Measurements from ENCODE around the gene CKMT2. TPM values are rescaled to one million over a fixed set of nuclear protein-coding genes. Genes with fewer than 3 reads are reported as not detected.
"Not testable (repeated sequence)": the region's sequence is repeated elsewhere in the genome, so short reads cannot be mapped to it uniquely, and the experiment has no call there.

CKMT2 gene
- total RNA-seq, 4 donors from 2014 or later, result 8.6 to 14.9 (median 12.9) TPM

GRCh38 chr5:81288021-81288433 is 54.9 kb downstream of the CKMT2 start:
- no peak overlapping the region for H3K4me3 ChIP-seq
- no peak for DNase-seq (ENCODE audit: extremely low spot score)
- no peak for TF ChIP-seq EP300 (IDR thresholded peaks at IDR 0.05)
- no peak for TF ChIP-seq POLR2A (IDR thresholded peaks at IDR 0.05; ENCODE audit: low read depth)
- TF ChIP-seq POLR2AphosphoS5 (IDR thresholded peaks at IDR 0.05), result no peak
- TF ChIP-seq CTCF (IDR thresholded peaks at IDR 0.05), result no peak
- H3K4me1 ChIP-seq, result no peaks in the 10 kb centered on the region
- peaks cover 0 to 4% (median 0%) of the 10 kb centered on the region in 4 donors for H3K36me3 ChIP-seq
- no peaks in the 10 kb centered on the region for H3K27me3 ChIP-seq
- WGBS, result 92% methylated on average over 4 of the region's 4 CpGs
- intact Hi-C loops (cut with DNase I), result no loop called here
- H3K27ac ChIP-seq (replicated peaks in 1 of 4), result no peak overlapping the region
- H3K9me3 ChIP-seq, result peaks cover 0 to 5% (median 0%) of the 10 kb centered on the region in 4 donors

GRCh38 chr5:81290146-81290545 is 57.0 kb downstream of the CKMT2 start:
- WGBS, result 85% methylated on average over 1 of the region's 1 CpG
- Histone ChIP-seq H3K27ac (replicated peaks in 1 of 4) (no peak overlapping the region), H3K4me1 (no peaks in the 10 kb centered on the region), H3K9me3 (peaks cover 0 to 5% (median 0%) of the 10 kb centered on the region in 4 donors), H3K4me3 (no peak overlapping the region), H3K27me3 (no peaks in the 10 kb centered on the region), H3K36me3 (peaks cover 0 to 4% (median 2%) of the 10 kb centered on the region in 4 donors)
- no peak for DNase-seq (ENCODE audit: extremely low spot score)
- intact Hi-C loops (cut with DNase I), result no loop called here
- TF ChIP-seq EP300 (IDR thresholded peaks at IDR 0.05) (no peak), POLR2A (IDR thresholded peaks at IDR 0.05; ENCODE audit: low read depth) (no peak), POLR2AphosphoS5 (IDR thresholded peaks at IDR 0.05) (no peak), CTCF (IDR thresholded peaks at IDR 0.05) (no peak)

GRCh38 chr5:81292130-81292529 is 59.0 kb downstream of the CKMT2 start:
- DNase-seq (ENCODE audit: extremely low spot score), result no peak
- TF ChIP-seq CTCF (IDR thresholded peaks at IDR 0.05) (no peak), POLR2AphosphoS5 (IDR thresholded peaks at IDR 0.05) (no peak), POLR2A (IDR thresholded peaks at IDR 0.05; ENCODE audit: low read depth) (no peak)
- peaks cover 0 to 5% (median 0%) of the 10 kb centered on the region in 4 donors for H3K9me3 ChIP-seq
- 100% methylated on average over 2 of the region's 2 CpGs for WGBS
- no peak overlapping the region for H3K4me3 ChIP-seq
- H3K27me3 ChIP-seq, result no peaks in the 10 kb centered on the region
- no peaks in the 10 kb centered on the region for H3K4me1 ChIP-seq
- H3K27ac ChIP-seq (replicated peaks in 1 of 4), result no peak overlapping the region
- H3K36me3 ChIP-seq, result peaks cover 0 to 4% (median 2%) of the 10 kb centered on the region in 4 donors
- intact Hi-C loops (cut with DNase I), result no loop called here

GRCh38 chr5:81294021-81294420 is 60.9 kb downstream of the CKMT2 start:
- DNase-seq (ENCODE audit: extremely low spot score); H3K27ac ChIP-seq (replicated peaks in 1 of 4); intact Hi-C loops (cut with DNase I); H3K27me3 ChIP-seq; H3K36me3 ChIP-seq; H3K9me3 ChIP-seq; H3K4me3 ChIP-seq; H3K4me1 ChIP-seq: not testable (repeated sequence)
- WGBS, result 97% methylated on average over 5 of the region's 5 CpGs

GRCh38 chr5:81297531-81297930 is 64.4 kb downstream of the CKMT2 start:
- intact Hi-C loops (cut with DNase I), result no loop called here

More at GRCh38 chr5:81297531-81297930, 64.4 kb downstream of the CKMT2 start:
- 85% methylated on average over 4 of the region's 4 CpGs for WGBS
- Histone ChIP-seq H3K9me3 (peaks cover 0 to 2% (median 0%) of the 10 kb centered on the region in 4 donors), H3K27me3 (no peaks in the 10 kb centered on the region), H3K27ac (replicated peaks in 1 of 4) (no peak overlapping the region), H3K36me3 (peaks cover 0 to 4% (median 0%) of the 10 kb centered on the region in 4 donors), H3K4me1 (peaks cover 17 to 32% (median 29%) of the 10 kb centered on the region in 4 donors), H3K4me3 (no peak overlapping the region)
- TF ChIP-seq EP300 (IDR thresholded peaks at IDR 0.05) (no peak), CTCF (IDR thresholded peaks at IDR 0.05) (no peak), POLR2AphosphoS5 (IDR thresholded peaks at IDR 0.05) (no peak), POLR2A (IDR thresholded peaks at IDR 0.05; ENCODE audit: low read depth) (no peak)
- no peak for DNase-seq (ENCODE audit: extremely low spot score)
